GM19455 (cell line): ENCODE data around the gene AREG.
A peak's percentile ranks its signal among the peaks of the same experiment; 100 is the strongest.
"Not testable (repeated sequence)": the region's sequence is repeated elsewhere in the genome, so short reads cannot be mapped to it uniquely, and the experiment has no call there.

Source experiments
- ATAC-seq: cut with Tn5 transposase; IDR thresholded peaks from one replicate; pipeline ENCODE4 v1.9.1; 2021; ENCODE audit not compliant: unreplicated experiment

Gene AREG

GRCh38 chr4:74444891-74445642, at the start of gene AREG:
Gene AREG, plus strand, starts transcription at chr4:74445136. Its CDS starts 210 bp downstream, at chr4:74445346.
- peak; percentile 91 for ATAC-seq

DNA sequence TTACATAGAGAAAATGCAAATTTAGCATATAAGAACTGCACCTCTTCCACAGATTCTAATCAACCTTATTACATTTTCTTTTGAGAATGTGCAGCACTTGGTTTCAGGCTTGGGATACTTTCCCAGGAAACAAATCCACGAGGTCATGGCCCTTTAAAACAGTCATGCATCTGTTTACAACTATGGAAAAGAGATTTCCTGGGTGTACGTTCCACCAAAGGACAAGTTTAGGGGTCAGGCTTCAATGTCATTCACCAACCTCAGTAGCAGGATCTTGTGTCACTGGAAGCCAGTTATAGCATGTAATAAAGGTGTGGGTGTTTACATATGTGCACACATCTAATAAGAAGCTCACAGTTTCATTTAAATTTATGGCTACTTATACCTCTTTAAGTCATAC, 49.3 kb upstream of the AREG start:
- ATAC-seq: no peak

DNA sequence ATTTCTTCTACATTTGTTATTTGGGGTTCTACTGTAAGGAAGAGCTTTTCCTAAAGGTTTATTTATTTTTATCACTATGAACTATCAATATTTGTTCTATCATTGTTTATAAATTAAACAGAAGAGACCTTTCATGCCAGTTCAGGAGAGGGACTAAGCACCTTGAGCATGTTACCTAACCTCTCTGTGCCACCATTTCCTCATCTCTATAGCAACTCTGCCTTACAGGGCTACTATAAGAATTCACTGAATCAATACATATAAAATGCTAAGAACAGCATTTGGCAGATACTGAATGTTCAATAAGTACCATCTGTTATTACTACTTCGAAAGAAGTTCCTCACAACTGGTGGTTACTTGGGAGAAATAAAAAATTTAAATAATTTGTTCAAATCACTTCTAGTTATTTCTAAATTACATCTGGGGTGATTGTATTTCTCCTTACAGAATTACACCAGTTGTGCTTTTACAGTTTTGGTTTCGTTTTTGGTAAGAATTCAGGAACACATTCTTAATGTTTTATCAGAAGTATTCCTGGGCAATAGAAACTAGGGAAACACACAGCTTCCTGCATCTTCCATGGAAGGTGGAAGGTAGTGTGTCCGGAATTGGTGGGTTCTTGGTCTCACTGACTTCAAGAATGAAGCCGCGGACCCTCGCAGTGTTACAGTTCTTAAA, 47.0 kb upstream of the AREG start:
- ATAC-seq: no peak

DNA sequence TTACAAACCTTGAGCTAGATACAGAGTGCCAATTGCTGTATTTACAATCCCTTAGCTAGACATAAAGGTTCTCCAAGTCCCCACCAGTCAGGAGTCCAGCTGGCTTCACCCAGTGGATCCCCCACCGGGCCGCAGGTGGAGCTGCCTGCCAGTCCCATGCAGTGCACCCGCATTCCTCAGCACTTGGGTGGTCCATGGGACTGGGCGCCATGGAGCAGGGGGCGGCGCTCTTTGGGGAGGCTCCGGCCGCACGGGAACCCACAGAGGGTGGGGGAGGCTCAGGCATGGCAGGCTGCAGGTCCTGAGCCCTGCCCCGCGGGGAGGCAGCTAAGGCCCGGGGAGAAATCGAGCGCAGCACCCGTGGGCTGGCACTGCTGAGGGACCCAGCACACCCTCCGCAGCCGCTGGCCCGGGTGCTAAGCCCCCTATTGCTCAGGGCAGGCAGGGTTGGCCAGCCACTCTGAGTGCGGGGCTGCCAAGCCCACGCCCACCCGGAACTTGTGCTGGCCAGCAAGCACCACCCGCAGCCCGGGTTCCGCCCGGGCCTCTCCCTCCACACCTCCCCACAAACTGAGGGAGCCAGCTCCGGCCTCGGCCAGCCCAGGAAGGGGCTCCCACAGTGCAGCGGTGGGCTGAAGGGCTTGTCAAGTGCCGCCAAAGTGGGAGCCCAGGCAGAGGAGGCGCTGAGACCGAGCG, 45.9 kb upstream of the AREG start:
- not testable (repeated sequence) for ATAC-seq

DNA sequence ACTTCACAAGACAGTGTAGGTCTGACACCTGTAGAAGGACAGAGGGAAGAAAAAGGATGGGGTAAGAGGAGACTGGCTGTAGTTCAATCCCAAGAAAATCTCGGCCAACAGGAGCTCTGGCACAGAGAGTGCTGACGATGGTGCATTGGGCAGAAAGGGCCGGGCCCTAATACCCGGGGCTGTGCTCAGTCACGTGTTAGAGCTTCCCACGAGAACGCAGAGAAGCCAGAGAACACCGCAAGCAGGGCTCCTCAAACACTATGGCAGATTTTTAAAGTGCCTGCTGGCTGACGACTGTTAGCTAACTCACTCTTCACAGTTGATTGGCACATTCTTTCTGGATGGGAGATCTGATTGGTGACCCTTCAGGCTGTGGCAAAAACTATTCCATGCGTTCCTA, 44.5 kb upstream of the AREG start:
- ATAC-seq: no peak

DNA sequence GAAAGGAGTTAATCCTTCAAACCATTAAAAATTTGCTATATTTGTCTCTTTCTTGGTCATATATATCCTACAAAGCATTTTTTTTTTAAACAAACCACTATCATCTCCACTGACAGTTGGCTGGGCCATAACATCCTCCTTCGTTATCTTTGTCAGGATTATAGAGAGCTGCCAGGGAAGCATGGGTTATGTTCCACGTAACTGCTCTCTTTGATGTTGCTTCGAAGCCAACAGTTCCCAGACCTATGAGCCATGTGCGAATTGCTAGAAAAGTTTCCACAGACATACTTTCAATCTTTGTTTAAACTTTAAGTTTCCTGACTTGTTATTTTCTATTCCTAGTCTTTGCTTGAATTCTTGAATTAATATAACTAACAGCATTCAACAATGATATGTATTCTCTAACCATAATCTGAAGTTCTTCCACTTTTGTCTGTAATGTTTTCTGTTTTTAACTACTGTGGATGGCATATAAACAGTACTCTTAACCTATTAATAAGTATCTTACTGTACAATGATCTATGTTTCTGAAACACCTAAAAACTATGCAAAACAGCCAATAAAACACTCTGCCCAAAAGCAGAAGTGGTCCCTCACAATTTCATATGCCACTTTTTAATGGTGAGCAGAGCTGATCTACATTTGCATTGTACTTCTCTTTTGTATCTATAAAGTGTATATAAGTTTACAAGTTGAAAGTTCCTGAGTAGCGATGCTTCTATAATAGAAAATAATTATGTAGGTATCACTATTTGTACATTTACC, 42.1 kb upstream of the AREG start:
- peak; percentile 80 for ATAC-seq

GRCh38 chr4:74407891-74408290, 37.0 kb upstream of the AREG start:
- ATAC-seq: no peak

DNA sequence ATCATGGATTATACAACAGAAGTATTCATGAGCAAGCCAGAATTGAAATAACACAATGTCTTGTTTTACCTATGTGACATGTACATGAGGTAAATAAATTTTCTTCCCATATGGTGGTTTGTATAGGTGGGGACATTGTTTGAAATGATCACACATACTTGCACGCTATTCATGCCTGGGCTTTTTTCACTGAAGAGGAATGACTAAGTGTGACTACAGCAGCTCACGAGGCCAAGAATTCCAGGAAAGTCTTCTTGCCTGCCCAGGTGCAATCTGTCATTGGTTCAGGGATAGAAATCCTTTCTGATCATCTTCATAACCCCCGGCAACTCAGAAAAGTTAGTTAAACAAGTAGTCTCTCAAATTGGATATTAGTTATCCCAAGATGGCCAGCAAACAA, 36.3 kb upstream of the AREG start:
- ATAC-seq: no peak

GRCh38 chr4:74410272-74410671, 34.7 kb upstream of the AREG start:
- ATAC-seq: no peak

- ATAC-seq: no peak
Measured at GRCh38 chr4:74412225-74412624, 32.7 kb upstream of the AREG start.

GRCh38 chr4:74413265-74413664, 31.7 kb upstream of the AREG start:
- no peak for ATAC-seq

- no peak for ATAC-seq
Measured at GRCh38 chr4:74414149-74414809, 30.7 kb upstream of the AREG start.

DNA sequence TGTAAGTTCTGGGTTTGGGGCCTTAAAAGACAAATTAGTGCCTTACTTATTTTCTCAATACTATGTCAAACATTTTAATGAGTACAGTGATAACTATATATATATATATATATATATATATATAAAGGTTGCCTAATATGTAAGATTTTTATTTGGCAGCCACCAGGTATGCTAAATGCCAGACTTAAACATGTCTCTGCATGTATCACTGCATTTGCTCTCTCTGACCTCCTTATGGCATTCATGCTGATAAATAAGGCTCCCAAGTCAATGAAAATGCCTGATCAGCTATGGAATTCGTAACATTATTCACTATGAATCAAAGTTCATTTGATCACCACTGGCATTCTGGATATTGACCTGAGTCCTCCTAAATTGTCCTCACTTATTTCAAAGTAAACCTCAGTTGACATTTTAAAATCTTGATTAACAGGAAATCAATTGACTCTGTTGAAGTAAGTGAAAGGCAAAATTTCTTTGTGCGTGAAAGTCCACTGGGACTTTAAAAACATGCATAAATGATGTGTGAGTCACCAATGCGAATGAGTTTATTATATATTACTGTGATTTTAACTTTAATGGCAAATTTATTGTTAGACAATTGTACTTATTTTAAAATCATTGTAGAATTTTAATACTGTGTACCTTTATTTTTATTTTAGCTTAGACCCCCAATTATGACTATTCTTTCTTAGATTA, 29.2 kb upstream of the AREG start:
- ATAC-seq: no peak

- no peak for ATAC-seq
Measured at GRCh38 chr4:74418063-74418670, 26.8 kb upstream of the AREG start.

- no peak for ATAC-seq
Measured at GRCh38 chr4:74420863-74421262, 24.1 kb upstream of the AREG start.

- ATAC-seq: no peak
Measured at GRCh38 chr4:74423104-74423503, 21.8 kb upstream of the AREG start.

DNA sequence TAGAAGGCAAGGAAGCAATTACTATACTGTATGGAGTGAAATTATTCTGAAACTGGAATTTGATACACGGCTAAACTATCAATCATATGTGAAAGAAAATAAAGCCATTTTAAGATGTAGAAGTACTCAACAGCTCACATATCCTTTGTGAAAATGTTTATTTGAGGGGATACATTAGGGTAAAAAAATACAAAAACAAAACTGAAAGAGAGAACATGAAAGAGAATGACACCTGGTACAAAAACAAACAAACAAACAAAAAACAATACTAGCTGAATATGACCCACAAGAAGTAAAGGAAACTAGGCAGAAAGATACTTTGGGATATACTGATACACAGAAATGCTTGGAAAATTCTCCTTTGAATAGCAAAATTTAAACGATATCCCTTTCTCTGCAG, 20.8 kb upstream of the AREG start:
- ATAC-seq: no peak

GRCh38 chr4:74426101-74426500, 18.8 kb upstream of the AREG start:
- ATAC-seq: no peak

GRCh38 chr4:74428276-74428675, 16.7 kb upstream of the AREG start:
- no peak for ATAC-seq
